ENCODE results near the gene TNS2.
A peak's percentile ranks its signal among the peaks of the same experiment; 100 is the strongest.

The TNS2 gene

DNA sequence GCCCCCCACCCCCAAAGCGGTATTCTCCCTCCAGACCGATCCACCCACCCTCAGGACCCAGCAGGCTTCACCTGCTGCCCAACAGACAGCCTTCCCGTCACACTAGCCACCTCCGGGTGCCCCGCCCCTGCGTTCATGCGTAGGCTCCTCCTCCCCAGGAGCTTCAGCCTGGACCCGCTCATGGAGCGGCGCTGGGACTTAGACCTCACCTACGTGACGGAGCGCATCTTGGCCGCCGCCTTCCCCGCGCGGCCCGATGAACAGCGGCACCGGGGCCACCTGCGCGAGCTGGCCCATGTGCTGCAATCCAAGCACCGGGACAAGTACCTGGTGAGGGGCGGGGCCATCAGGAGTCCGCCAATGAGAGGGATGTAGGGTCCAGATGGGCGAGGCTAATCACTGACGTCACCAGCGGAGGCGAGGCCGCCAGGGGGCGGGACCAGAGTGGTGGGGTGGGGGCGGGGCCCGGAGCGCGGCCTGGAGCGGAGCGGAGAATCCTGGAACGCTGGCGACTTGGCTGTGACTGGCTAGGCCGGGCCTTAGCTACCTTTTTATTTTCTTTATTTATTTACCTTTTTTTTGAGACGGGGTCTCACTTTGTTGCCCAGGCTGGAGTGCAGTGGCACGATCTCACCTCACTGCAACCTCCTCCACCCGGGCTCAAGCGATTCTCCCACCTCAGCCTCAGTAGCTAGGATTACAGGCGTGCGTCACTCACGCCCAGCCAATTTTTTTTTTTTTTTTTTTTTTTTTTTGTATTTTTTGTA lies 4.4 kb downstream of the TNS2 start:
- TF ChIP-seq, protein P1, sequence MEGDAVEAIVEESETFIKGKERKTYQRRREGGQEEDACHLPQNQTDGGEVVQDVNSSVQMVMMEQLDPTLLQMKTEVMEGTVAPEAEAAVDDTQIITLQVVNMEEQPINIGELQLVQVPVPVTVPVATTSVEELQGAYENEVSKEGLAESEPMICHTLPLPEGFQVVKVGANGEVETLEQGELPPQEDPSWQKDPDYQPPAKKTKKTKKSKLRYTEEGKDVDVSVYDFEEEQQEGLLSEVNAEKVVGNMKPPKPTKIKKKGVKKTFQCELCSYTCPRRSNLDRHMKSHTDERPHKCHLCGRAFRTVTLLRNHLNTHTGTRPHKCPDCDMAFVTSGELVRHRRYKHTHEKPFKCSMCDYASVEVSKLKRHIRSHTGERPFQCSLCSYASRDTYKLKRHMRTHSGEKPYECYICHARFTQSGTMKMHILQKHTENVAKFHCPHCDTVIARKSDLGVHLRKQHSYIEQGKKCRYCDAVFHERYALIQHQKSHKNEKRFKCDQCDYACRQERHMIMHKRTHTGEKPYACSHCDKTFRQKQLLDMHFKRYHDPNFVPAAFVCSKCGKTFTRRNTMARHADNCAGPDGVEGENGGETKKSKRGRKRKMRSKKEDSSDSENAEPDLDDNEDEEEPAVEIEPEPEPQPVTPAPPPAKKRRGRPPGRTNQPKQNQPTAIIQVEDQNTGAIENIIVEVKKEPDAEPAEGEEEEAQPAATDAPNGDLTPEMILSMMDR (IDR thresholded peaks at IDR 0.05; ENCODE audit: borderline replicate concordance, insufficient read depth, low read depth, low read length): no peak
- H3K4me3 ChIP-seq (ENCODE audit: low read depth, low read length): peak overlapping the region; percentile 78

DNA sequence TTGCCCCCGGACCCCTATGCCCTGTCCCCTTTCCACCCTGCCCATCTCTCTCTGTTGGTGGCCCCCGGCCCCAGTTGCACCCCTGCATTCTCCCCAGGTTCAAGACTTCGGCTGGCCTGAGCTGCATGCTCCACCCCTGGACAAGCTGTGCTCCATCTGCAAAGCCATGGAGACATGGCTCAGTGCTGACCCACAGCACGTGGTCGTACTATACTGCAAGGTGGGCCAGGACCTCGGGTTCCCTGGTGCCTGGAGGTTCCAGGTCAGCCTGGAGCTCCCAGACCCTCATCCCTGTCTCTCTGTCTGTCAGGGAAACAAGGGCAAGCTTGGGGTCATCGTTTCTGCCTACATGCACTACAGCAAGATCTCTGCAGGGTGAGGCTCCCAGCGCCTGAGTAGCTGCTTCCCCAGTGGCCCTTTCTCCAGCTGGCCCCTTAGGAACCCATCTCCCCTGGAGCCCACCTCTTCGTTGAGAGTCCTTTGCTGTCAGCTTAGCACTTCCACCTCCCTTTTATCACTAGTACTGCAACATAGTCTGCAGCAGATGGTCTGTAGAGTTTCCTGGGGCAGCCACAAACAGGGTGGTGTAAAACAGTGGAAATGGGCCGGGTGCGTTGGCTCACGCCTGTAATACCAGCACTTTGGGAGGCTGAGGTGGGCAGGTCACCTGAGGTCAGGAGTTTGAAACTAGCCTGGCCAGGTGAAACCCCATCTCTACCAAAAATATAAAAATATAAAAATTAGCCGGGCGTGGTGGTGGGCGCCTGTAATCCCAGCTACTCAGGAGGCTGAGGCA lies 5.8 kb downstream of the TNS2 start:
- H3K4me3 ChIP-seq (ENCODE audit: low read depth, low read length): no peak overlapping the region
- TF ChIP-seq, protein P1 (IDR thresholded peaks at IDR 0.05; ENCODE audit: borderline replicate concordance, insufficient read depth, low read depth, low read length): no peak

DNA sequence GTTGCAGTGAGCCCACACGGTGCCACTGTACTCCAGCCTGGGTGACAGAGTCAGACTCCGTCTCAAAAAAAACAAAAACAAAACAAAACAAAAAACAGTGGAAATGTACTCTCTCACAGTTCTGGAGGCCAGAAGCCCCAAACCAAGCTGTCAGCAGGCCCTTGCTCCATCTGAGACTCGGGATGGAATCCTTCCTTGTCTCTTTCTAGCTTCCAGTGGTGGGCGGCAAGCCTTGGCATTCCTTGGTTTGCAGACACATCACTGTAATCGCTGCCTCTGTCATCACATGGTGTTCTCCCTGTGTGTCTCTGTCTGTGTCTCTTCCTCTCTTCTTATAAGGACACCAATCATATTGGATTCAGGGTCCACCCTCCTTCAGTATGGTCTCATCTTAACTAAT lies 6.4 kb downstream of the TNS2 start:
- H3K4me3 ChIP-seq (ENCODE audit: low read depth, low read length): no peak overlapping the region
- TF ChIP-seq, protein P1 (IDR thresholded peaks at IDR 0.05; ENCODE audit: borderline replicate concordance, insufficient read depth, low read depth, low read length): no peak

DNA sequence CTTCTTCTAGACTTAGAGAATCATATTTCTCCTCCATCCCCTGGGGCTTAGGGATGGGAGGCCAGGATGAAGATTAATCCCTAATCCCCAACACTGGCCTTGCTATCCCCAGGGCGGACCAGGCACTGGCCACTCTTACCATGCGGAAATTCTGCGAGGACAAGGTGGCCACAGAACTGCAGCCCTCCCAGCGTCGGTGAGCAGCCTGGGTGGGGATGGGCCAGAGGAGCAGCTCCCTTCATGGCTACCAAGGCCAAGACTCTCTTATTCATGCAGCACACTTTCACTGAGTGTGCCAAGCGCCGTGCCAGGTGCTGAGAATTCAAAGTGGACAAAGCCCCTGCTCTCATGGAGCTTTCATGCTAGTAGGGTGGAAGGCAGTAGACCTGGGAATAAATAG lies 7.0 kb downstream of the TNS2 start:
- TF ChIP-seq, protein P1 (IDR thresholded peaks at IDR 0.05; ENCODE audit: borderline replicate concordance, insufficient read depth, low read depth, low read length): no peak
- no peak overlapping the region for H3K4me3 ChIP-seq (ENCODE audit: low read depth, low read length)

DNA sequence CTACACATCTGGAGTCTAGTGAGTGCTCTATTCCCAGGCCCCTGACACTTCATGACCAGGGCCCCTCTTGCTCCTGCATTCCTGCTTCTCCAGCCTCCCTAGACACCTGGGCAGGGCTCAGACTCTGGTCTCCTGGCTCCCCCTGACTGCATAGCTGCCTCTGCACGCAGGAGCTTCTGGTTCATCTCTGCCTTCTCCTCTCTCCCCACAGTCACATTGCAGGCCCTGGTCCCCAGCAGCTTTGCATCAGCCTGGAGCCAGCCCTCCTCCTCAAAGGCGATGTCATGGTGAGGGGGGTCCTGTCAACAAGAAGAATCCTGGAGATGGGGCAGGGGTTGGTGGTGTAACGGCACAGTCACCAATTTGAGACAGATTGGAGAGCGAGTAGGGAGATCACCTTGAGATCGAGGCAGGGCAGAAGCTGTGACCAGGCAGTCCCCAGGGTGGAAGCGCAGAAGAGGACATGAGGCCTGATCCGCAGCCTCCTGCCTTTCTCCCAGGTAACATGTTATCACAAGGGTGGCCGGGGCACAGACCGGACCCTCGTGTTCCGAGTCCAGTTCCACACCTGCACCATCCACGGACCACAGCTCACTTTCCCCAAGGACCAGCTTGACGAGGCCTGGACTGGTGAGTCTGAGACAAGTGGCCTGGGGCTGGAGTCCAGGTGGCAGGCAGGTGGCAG lies 8.1 kb downstream of the TNS2 start:
- TF ChIP-seq, protein P1 (IDR thresholded peaks at IDR 0.05; ENCODE audit: borderline replicate concordance, insufficient read depth, low read depth, low read length): no peak
- H3K4me3 ChIP-seq (ENCODE audit: low read depth, low read length): no peak overlapping the region

DNA sequence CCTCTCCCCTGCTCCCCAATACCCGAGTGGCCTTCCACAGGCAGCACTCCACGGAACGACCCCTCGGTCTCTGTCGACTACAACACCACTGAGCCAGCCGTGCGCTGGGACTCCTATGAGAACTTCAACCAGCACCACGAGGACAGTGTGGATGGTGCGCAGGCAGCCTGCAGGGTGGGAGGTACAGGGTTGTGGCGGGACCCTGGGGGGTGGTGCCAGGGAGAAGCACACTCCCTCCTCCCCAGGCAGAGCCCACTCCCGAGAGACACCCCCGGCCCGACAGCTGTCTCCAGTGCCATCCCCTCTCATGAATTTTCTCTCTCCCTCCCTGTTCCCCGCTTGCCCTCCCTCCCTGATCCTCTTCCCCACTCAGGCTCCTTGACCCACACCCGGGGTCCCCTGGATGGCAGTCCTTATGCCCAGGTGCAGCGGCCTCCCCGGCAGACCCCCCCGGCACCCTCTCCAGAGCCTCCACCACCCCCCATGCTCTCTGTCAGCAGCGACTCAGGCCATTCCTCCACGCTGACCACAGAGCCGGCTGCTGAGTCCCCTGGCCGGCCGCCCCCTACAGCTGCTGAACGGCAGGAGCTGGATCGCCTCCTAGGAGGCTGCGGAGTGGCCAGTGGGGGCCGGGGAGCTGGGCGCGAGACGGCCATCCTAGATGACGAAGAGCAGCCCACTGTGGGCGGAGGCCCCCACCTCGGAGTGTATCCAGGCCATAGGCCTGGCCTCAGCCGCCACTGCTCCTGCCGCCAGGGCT lies 9.0 kb downstream of the TNS2 start:
- no peak overlapping the region for H3K4me3 ChIP-seq (ENCODE audit: low read depth, low read length)
- TF ChIP-seq, protein P1 (IDR thresholded peaks at IDR 0.05; ENCODE audit: borderline replicate concordance, insufficient read depth, low read depth, low read length): no peak

All from GM12875 (cell line).